H1 (cell line): ENCODE results near the gene C2. TPM values are rescaled to one million over a fixed set of nuclear protein-coding genes. Genes with fewer than 3 reads are reported as not detected.

Experiments used
- CTCF ChIA-PET: fragments of 300-600 bp; sonication (Branson Sonifier 250); formaldehyde crosslinking; loops from one replicate; lab custom pipeline; 2021; ENCODE audit not compliant: partially characterized antibody; lab: Charles Lee
- POLR2A ChIA-PET: fragments of 300-600 bp; sonication (Branson Sonifier 250); formaldehyde crosslinking; loops from one replicate; lab custom pipeline; 2021; ENCODE audit warnings: inconsistent platforms; ENCODE audit not compliant: partially characterized antibody; lab: Charles Lee
- DNase-seq, 2 experiments: peaks; one replicate each; pipeline versions ENCODE4 v3.0.0 to v3.0.0-alpha.2; 2010 to 2022; ENCODE audit warnings: low spot score in 2 of 2, low read depth in 1 of 2, mixed read lengths in 1 of 2
- FAIRE-seq: peaks from 2 replicates; lab custom pipeline; 2011; peaks lifted over from hg19 to GRCh38; lab: Jason Lieb, UNC
- H2AFZ ChIP-seq: 2 replicates; pipeline ENCODE4 v1.8.1; 2012; ENCODE audit warnings: low read length, inconsistent platforms
- H2AK5ac ChIP-seq: 2 replicates; pipeline ENCODE4 v1.6.1; 2013; ENCODE audit warnings: low read depth, low read length
- H2BK120ac ChIP-seq: replicated peaks from 2 replicates; pipeline ENCODE3; 2013; ENCODE audit warnings: low read depth, low read length, inconsistent platforms
- H2BK12ac ChIP-seq: 2 replicates; pipeline ENCODE4 v1.6.1; 2013; ENCODE audit warnings: low read depth, low read length
- H2BK15ac ChIP-seq: 2 replicates; pipeline ENCODE4 v1.6.1; 2013; ENCODE audit warnings: low read length
- H2BK20ac ChIP-seq: 2 replicates; pipeline ENCODE4 v1.6.1; 2013; ENCODE audit warnings: low read length
- H2BK5ac ChIP-seq: 2 replicates; pipeline ENCODE4 v1.6.1; 2013; ENCODE audit warnings: low read depth, low read length
- H3K14ac ChIP-seq: 2 replicates; pipeline ENCODE4 v1.6.1; 2013; ENCODE audit warnings: inconsistent platforms; ENCODE audit not compliant: insufficient read length
- H3K18ac ChIP-seq: 2 replicates; pipeline ENCODE4 v1.6.1; 2013; ENCODE audit warnings: low read length; ENCODE audit errors: extremely low read depth
- H3K23ac ChIP-seq: 2 replicates; pipeline ENCODE4 v1.6.1; 2013; ENCODE audit warnings: inconsistent platforms; ENCODE audit not compliant: insufficient read length
- H3K23me2 ChIP-seq: 2 replicates; pipeline ENCODE4 v1.6.1; 2013; ENCODE audit warnings: low read depth, low read length
- H3K27ac ChIP-seq: 2 replicates; pipeline ENCODE4 v1.6.1; 2011; ENCODE audit warnings: low read depth, low read length, inconsistent platforms
- H3K27me3 ChIP-seq, 4 experiments: replicated peaks in 1 of 4; 1 replicate in 1 of 4; 2 replicates in 3 of 4; pipeline versions ENCODE4 v1.6.1 to v1.8.1; 2011 to 2013; ENCODE audit warnings: low read length in 3 of 4, mild to moderate bottlenecking in 3 of 4, inconsistent platforms in 2 of 4, mixed read lengths in 2 of 4, moderate library complexity in 1 of 4; ENCODE audit not compliant: control insufficient read depth in 3 of 4, insufficient read depth in 3 of 4; ENCODE audit errors: extremely low read depth in 1 of 4
- H3K36me3 ChIP-seq, 4 experiments: 2 replicates each; pipeline versions ENCODE4 v1.6.1 to v1.8.1; 2011 to 2013; ENCODE audit warnings: mild to moderate bottlenecking in 4 of 4, low read length in 3 of 4, moderate library complexity in 2 of 4, control low read depth in 1 of 4, inconsistent platforms in 1 of 4; ENCODE audit not compliant: insufficient read depth in 4 of 4, control insufficient read depth in 2 of 4
- H3K4ac ChIP-seq: replicated peaks from 2 replicates; pipeline ENCODE3; 2013; ENCODE audit warnings: low read length, low read depth, mixed read lengths, inconsistent platforms; ENCODE audit not compliant: insufficient read length
- H3K4me1 ChIP-seq, 4 experiments: replicated peaks in 1 of 4; 1 replicate in 1 of 4; 2 replicates in 3 of 4; pipeline versions ENCODE4 v1.6.1 to v1.8.1; 2011 to 2013; ENCODE audit warnings: low read length in 3 of 4, inconsistent platforms in 2 of 4, mixed read lengths in 1 of 4; ENCODE audit not compliant: insufficient read depth in 4 of 4, control insufficient read depth in 3 of 4
- H3K4me2 ChIP-seq, 2 experiments: 2 replicates each; pipeline versions ENCODE4 v1.6.1 to v1.8.1; 2011 to 2013; ENCODE audit warnings: low read depth in 2 of 2, low read length in 2 of 2, control low read depth in 1 of 2, inconsistent platforms in 1 of 2, mild to moderate bottlenecking in 1 of 2; ENCODE audit not compliant: insufficient read depth in 1 of 2
- H3K4me3 ChIP-seq, 4 experiments: fragments of 200-600, 300-600 bp in 1 of 4; sonication (generic), shearing (Covaris generic), sonication (Bioruptor Twin) in 1 of 4; 2 replicates each; pipeline versions ENCODE4 v1.5.1 to v1.8.1; 2011 to 2016; ENCODE audit warnings: low read length in 4 of 4, low read depth in 3 of 4, control low read depth in 2 of 4, inconsistent platforms in 2 of 4, mild to moderate bottlenecking in 2 of 4, mixed read lengths in 1 of 4, moderate library complexity in 1 of 4; ENCODE audit not compliant: insufficient read depth in 2 of 4; ENCODE audit errors: extremely low read depth in 1 of 4
- H3K56ac ChIP-seq: replicated peaks from 2 replicates; pipeline ENCODE3; 2013; ENCODE audit warnings: low read depth, mild to moderate bottlenecking, mixed read lengths, low read length, inconsistent platforms; ENCODE audit not compliant: insufficient read length
- H3K79me1 ChIP-seq: 2 replicates; pipeline ENCODE4 v1.6.1; 2013; ENCODE audit warnings: low read depth, low read length, control low read depth
- H3K79me2 ChIP-seq, 2 experiments: 2 replicates each; pipeline versions ENCODE4 v1.6.1 to v1.8.1; 2012 to 2013; ENCODE audit warnings: low read length in 2 of 2, mild to moderate bottlenecking in 2 of 2, inconsistent platforms in 1 of 2; ENCODE audit not compliant: insufficient read depth in 2 of 2, control insufficient read depth in 1 of 2
- H3K9ac ChIP-seq, 4 experiments: replicated peaks in 1 of 4; 1 replicate in 1 of 4; 2 replicates in 3 of 4; pipeline versions ENCODE4 v1.6.1 to v1.8.1; 2011 to 2013; ENCODE audit warnings: low read depth in 3 of 4, low read length in 3 of 4, control low read depth in 2 of 4, mild to moderate bottlenecking in 2 of 4, moderate library complexity in 2 of 4, inconsistent platforms in 1 of 4; ENCODE audit errors: extremely low read depth in 1 of 4
- H3K9me3 ChIP-seq, 2 experiments: 2 replicates each; pipeline versions ENCODE4 v1.6.1 to v1.8.1; 2012 to 2013; ENCODE audit warnings: mild to moderate bottlenecking in 2 of 2, moderate library complexity in 2 of 2, control low read depth in 1 of 2, inconsistent platforms in 1 of 2, low read depth in 1 of 2, low read length in 1 of 2, mixed read lengths in 1 of 2; ENCODE audit not compliant: insufficient read depth in 2 of 2
- H4K20me1 ChIP-seq, 2 experiments: replicated peaks in 1 of 2; 2 replicates each; pipeline versions ENCODE3 to v1.8.1; 2011 to 2013; ENCODE audit warnings: inconsistent platforms in 2 of 2, low read length in 2 of 2, mild to moderate bottlenecking in 1 of 2; ENCODE audit not compliant: insufficient read depth in 2 of 2, control insufficient read depth in 1 of 2
- H4K5ac ChIP-seq: 2 replicates; pipeline ENCODE4 v1.6.1; 2013; ENCODE audit warnings: low read length, low read depth, mixed read lengths, inconsistent platforms; ENCODE audit not compliant: insufficient read length
- H4K8ac ChIP-seq: 2 replicates; pipeline ENCODE4 v1.8.0; 2013; ENCODE audit warnings: mild to moderate bottlenecking, moderate library complexity, low read length, inconsistent platforms; ENCODE audit not compliant: insufficient read depth; ENCODE audit errors: extremely low read depth
- H4K91ac ChIP-seq: replicated peaks from 2 replicates; pipeline ENCODE3; 2013; ENCODE audit warnings: low read length, mixed read lengths, inconsistent platforms; ENCODE audit not compliant: insufficient read length
- ATF2 ChIP-seq: IDR thresholded peaks from 2 replicates; pipeline ENCODE4 v1.6.1; 2012; ENCODE audit warnings: low read length, inconsistent platforms
- CBX5 ChIP-seq: fragments of 300-800, 300-1000 bp; sonication (generic); IDR thresholded peaks from 2 replicates; pipeline ENCODE4 v1.7.1; 2016; ENCODE audit warnings: antibody characterized with exemption, low read length, low read depth
- KDM1A ChIP-seq: fragments of 200-600, 300-600 bp; sonication (generic); IDR thresholded peaks from 2 replicates; pipeline ENCODE4 v1.7.1; 2016; ENCODE audit warnings: mild to moderate bottlenecking, low read length, borderline replicate concordance
- MAX ChIP-seq: IDR thresholded peaks from 2 replicates; pipeline ENCODE4 v1.6.1; 2012; ENCODE audit warnings: inconsistent platforms
- SAP30 ChIP-seq: fragments of 300-600 bp; sonication (generic); IDR thresholded peaks from 2 replicates; pipeline ENCODE4 v1.7.1; 2012; ENCODE audit warnings: low read length, moderate library complexity, mild to moderate bottlenecking, inconsistent platforms; ENCODE audit not compliant: insufficient read depth, insufficient replicate concordance
- SIRT6 ChIP-seq: IDR thresholded peaks from one replicate; pipeline ENCODE4 v1.7.1; 2012; ENCODE audit warnings: low read length, inconsistent platforms
- SIX5 ChIP-seq: IDR thresholded peaks from 2 replicates; pipeline ENCODE4 v1.6.1; 2011; ENCODE audit warnings: mild to moderate bottlenecking, low read depth, low read length
- SP2 ChIP-seq: IDR thresholded peaks from 2 replicates; pipeline ENCODE4 v1.6.1; 2012; ENCODE audit warnings: mild to moderate bottlenecking, low read length, inconsistent platforms
- SRF ChIP-seq: IDR thresholded peaks from 2 replicates; pipeline ENCODE4 v1.6.1; 2011; ENCODE audit warnings: mild to moderate bottlenecking, low read depth, low read length, moderate library complexity
- USF2 ChIP-seq: IDR thresholded peaks from 2 replicates; pipeline ENCODE4 v1.6.1; 2011; ENCODE audit warnings: low read length, improper control_type of control experiment
- WGBS, 2 experiments: shearing (Covaris generic) in 1 of 2; methylation state at CpG; one replicate each; pipeline versions ENCODE4 v1.1.6 to v1.1.7; 2013 to 2015; ENCODE audit warnings: low lambda C conversion rate in 2 of 2, mixed read lengths in 2 of 2, inconsistent platforms in 1 of 2, low coverage in 1 of 2, missing lambda C conversion rate in 1 of 2; ENCODE audit not compliant: insufficient replicate concordance in 2 of 2, insufficient coverage in 1 of 2, insufficient read length in 1 of 2; ENCODE audit errors: extremely low coverage in 1 of 2, missing lambda C conversion rate in 1 of 2; 5-methylcytosine and 5-hydroxymethylcytosine counted together
- polyA plus RNA-seq, 7 experiments: library from polyadenylated mRNA; depleted of rRNA in 3 of 7; stranded (reverse) in 5 of 7; unstranded in 2 of 7; fragments of >200 nt in 5 of 7; fragments of 200-250 nt in 2 of 7; gene quantifications; 1 replicate in 5 of 7; 2 replicates in 1 of 7; 4 replicates in 1 of 7; pipeline versions ENCODE4 v1.2.1 to v1.2.3, GENCODE V29; 2011 to 2013; ENCODE audit warnings: missing spikeins in 2 of 7, mixed read lengths in 2 of 7
- total RNA-seq: library from RNA; stranded (reverse); fragmentation: NEBNext Ultra II Directional; extraction: Animal tissue kit (Norgen Biotek cat#: 25700); gene quantifications from 2 replicates; pipeline ENCODE4 v1.2.1, GENCODE V29; 2021

The C2 gene
- total and polyA plus RNA-seq, 2 of the 8 experiments (the other 6 are each of a cell fraction or from before 2014, with no cell fraction given) = 0.26 to 0.38 TPM

- POLR2A ChIA-PET = interaction anchor here (0.6 to 5.6 kb wide), 8 partner anchors 8 to 82 kb away, joined by 3 to 47 read pairs (median 4); partner anchors contain the start of genes HSPA1B, NEU1 and VARS1
- Histone ChIP-seq H3K4me2 (peak overlapping the region; percentile 52 to 58; a peak in 3 of 4 replicates), H3K4ac (no peak overlapping the region), H3K4me3 (peak overlapping the region in 1 of 4 experiments; percentile 46; a peak in 2 of 8 replicates), H3K23me2 (no peaks in the 10 kb centered on the region), H3K56ac (no peak overlapping the region), H2AFZ (no peak overlapping the region), H4K8ac (no peak overlapping the region), H3K14ac (no peak overlapping the region), H3K27ac (no peak overlapping the region), H3K18ac (peak overlapping the region; percentile 48; the same call in 1 of the 2 replicates), H3K23ac (no peak overlapping the region), H3K79me1 (no peaks in the 10 kb centered on the region; the same call in 1 of the 2 replicates), H4K91ac (no peak overlapping the region), H2BK12ac (peak overlapping the region; percentile 39; the same call in 1 of the 2 replicates), H2BK5ac (no peak overlapping the region), H3K9me3 (no peaks in the 10 kb centered on the region), H3K36me3 (peaks cover 15 to 34% (median 29%) of the 10 kb centered on the region in 4 experiments), H3K4me1 (peaks cover 0 to 11% (median 0%) of the 10 kb centered on the region in 4 experiments; a peak in 1 of 7 replicates), H3K27me3 (no peaks in the 10 kb centered on the region), H3K9ac (no peak overlapping the region), H4K5ac (no peak overlapping the region), H2BK15ac (no peak overlapping the region), H2AK5ac (no peak overlapping the region), H2BK120ac (no peak overlapping the region), H3K79me2 (no peaks in the 10 kb centered on the region), H2BK20ac (no peak overlapping the region), H4K20me1 (peaks cover 2 to 11% of the 10 kb centered on the region in 2 experiments)
- CTCF ChIA-PET = interaction anchor here (0.6 to 8.1 kb wide), 4 partner anchors 10 to 87 kb away, joined by 3 to 59 read pairs (median 3); no protein-coding TSS in a partner anchor
- DNase-seq (no peak), FAIRE-seq (no peak)
- 94% methylated on average over 2 of the region's 3 CpGs; no CpG with 5 or more reads in 1 of the 2 experiments for WGBS, 2 experiments
- TF ChIP-seq SAP30 = no peak
- TF ChIP-seq ATF2 = no peak
- TF ChIP-seq SP2 = no peak
- TF ChIP-seq SRF = no peak
- TF ChIP-seq KDM1A = no peak
- no peak for TF ChIP-seq SIRT6
- no peak for TF ChIP-seq CBX5
- no peak for TF ChIP-seq SIX5
- TF ChIP-seq USF2 = no peak
- no peak for TF ChIP-seq MAX
Measured at GRCh38 chr6:31878222-31878621, 49.3 kb upstream of the C2 start.
